Stimulated activated CD4-positive, alpha-beta T cell treated with anti-CD3 and anti-CD28 coated beads, Interleukin-4, amount 100 ng/mL, for 48 hours (primary cell): ENCODE results near the gene IVD.

ENCODE experiments used
- DNase-seq, 2 donors: peaks; one replicate each; pipeline ENCODE4 v3.0.0-alpha.2; 2020; ENCODE audit warnings: low read depth in 2 of 2

Gene IVD

GRCh38 chr15:40414816-40415215 is 9.2 kb downstream of the IVD start:
- no peak for DNase-seq

GRCh38 chr15:40415226-40415625 is 9.6 kb downstream of the IVD start:
- DNase-seq, result no peak

- no peak for DNase-seq
These were observed 10.5 kb downstream of the IVD start for GRCh38 chr15:40416056-40416455.

- no peak for DNase-seq
These were observed 12.5 kb downstream of the IVD start for GRCh38 chr15:40418126-40418525.

GRCh38 chr15:40420071-40420713 is 14.6 kb downstream of the IVD start:
- no peak for DNase-seq

GRCh38 chr15:40420793-40421192 is 15.2 kb downstream of the IVD start:
- DNase-seq, result no peak

- DNase-seq, result peak; percentile 79 to 88
These were observed 15.9 kb downstream of the IVD start for GRCh38 chr15:40421246-40422157.

- DNase-seq, result no peak
These were observed 19.0 kb downstream of the IVD start for GRCh38 chr15:40424483-40425115.

GRCh38 chr15:40425681-40426080 is 20.1 kb downstream of the IVD start:
- DNase-seq, result no peak

- no peak for DNase-seq
These were observed 21.6 kb downstream of the IVD start for GRCh38 chr15:40427188-40427587.

GRCh38 chr15:40428185-40428584 is 22.6 kb downstream of the IVD start:
- no peak for DNase-seq

GRCh38 chr15:40429068-40429710 is 23.6 kb downstream of the IVD start:
- no peak for DNase-seq

GRCh38 chr15:40430271-40430805 is 24.7 kb downstream of the IVD start:
- no peak for DNase-seq

GRCh38 chr15:40435023-40435709 is 29.6 kb downstream of the IVD start:
- no peak for DNase-seq

GRCh38 chr15:40435710-40436089 is 30.1 kb downstream of the IVD start:
- no peak for DNase-seq

GRCh38 chr15:40436116-40436891 is 30.7 kb downstream of the IVD start:
- no peak for DNase-seq

GRCh38 chr15:40436892-40437751 is 31.5 kb downstream of the IVD start:
- DNase-seq, result no peak

- DNase-seq, result no peak
These were observed 32.4 kb downstream of the IVD start for GRCh38 chr15:40437752-40438687.
